CD4-positive, alpha-beta T cell (primary cell): ENCODE measurements around the gene DIS3L2. TPM values are rescaled to one million over a fixed set of nuclear protein-coding genes. Genes with fewer than 3 reads are reported as not detected.

Experiments used
- ATAC-seq: fragments of 200-7000 bp; cut with Tn5 transposase; one replicate; pipeline ENCODE4 v1.10.0; 2022; ENCODE audit warnings: mild to moderate bottlenecking; ENCODE audit not compliant: poor library complexity
- CTCF ChIA-PET: fragments of 350-600 bp; sonication (Branson Sonifier 250); formaldehyde crosslinking; loops from one replicate; lab custom pipeline; 2021; ENCODE audit warnings: antibody characterized with exemption, inconsistent platforms; lab: Charles Lee
- POLR2A ChIA-PET: fragments of 350-600 bp; sonication (Branson Sonifier 250); formaldehyde crosslinking; loops from one replicate; lab custom pipeline; 2021; ENCODE audit warnings: antibody characterized with exemption, inconsistent platforms; lab: Charles Lee
- DNase-seq, 14 experiments: peaks; one replicate each; pipeline ENCODE4 v3.0.0-alpha.2; 2013 to 2020; ENCODE audit warnings: mixed read lengths in 2 of 14
- H3K27ac ChIP-seq, 2 donors: one replicate each; pipeline versions ENCODE4 v1.5.1 to v1.7.0; 2013; ENCODE audit warnings: low read length in 2 of 2, low read depth in 1 of 2, mild to moderate bottlenecking in 1 of 2
- H3K27me3 ChIP-seq, 2 experiments: 1 replicate in 1 of 2; 2 replicates in 1 of 2; pipeline versions ENCODE4 v1.6.1 to v1.7.0; 2013; ENCODE audit warnings: low read length in 2 of 2, control low read depth in 1 of 2, mild to moderate bottlenecking in 1 of 2, moderate library complexity in 1 of 2; ENCODE audit not compliant: insufficient read depth in 2 of 2, control insufficient read depth in 1 of 2
- H3K36me3 ChIP-seq: one replicate; pipeline ENCODE4 v1.6.1; 2013; ENCODE audit warnings: low read length, control low read depth; ENCODE audit not compliant: insufficient read depth
- H3K4me1 ChIP-seq: one replicate; pipeline ENCODE4 v1.6.1; 2013; ENCODE audit warnings: low read length, control low read depth; ENCODE audit not compliant: insufficient read depth
- H3K4me3 ChIP-seq: one replicate; pipeline ENCODE4 v1.5.1; 2013; ENCODE audit warnings: mild to moderate bottlenecking, low read length, moderate library complexity
- H3K9me3 ChIP-seq, 2 experiments: 1 replicate in 1 of 2; 2 replicates in 1 of 2; pipeline versions ENCODE4 v1.6.1 to v1.7.0; 2013; ENCODE audit warnings: low read length in 2 of 2, mild to moderate bottlenecking in 2 of 2, control low read depth in 1 of 2, moderate library complexity in 1 of 2; ENCODE audit not compliant: control insufficient read depth in 1 of 2, insufficient read depth in 1 of 2
- H3K27ac Mint-ChIP-seq: one replicate; pipeline ENCODE4 v1.8.0; 2020; ENCODE audit warnings: mixed read lengths
- H3K27me3 Mint-ChIP-seq: one replicate; pipeline ENCODE4 v1.8.0; 2021; ENCODE audit warnings: mixed read lengths
- H3K36me3 Mint-ChIP-seq: one replicate; pipeline ENCODE4 v1.8.0; 2021; ENCODE audit warnings: low read depth, mixed read lengths
- H3K4me1 Mint-ChIP-seq: one replicate; pipeline ENCODE4 v1.8.0; 2021; ENCODE audit warnings: low read depth, mixed read lengths
- H3K4me3 Mint-ChIP-seq: one replicate; pipeline ENCODE4 v1.8.0; 2020; ENCODE audit warnings: mild to moderate bottlenecking, mixed read lengths
- H3K9me3 Mint-ChIP-seq: one replicate; pipeline ENCODE4 v1.8.0; 2020; ENCODE audit warnings: mixed read lengths
- intact Hi-C, 2 experiments: fragments of 100-400 bp; cut with DNase I in 1 of 2; cut with micrococcal nuclease in 1 of 2; formaldehyde crosslinking; loops; one replicate each; pipeline versions ENCODE4 v1.15.1 to v1.9.0; 2023 to 2025; cut with DNase I, micrococcal nuclease
- total RNA-seq, 174 experiments: library from RNA in 2 of 174; stranded (reverse) in 2 of 174; gene quantifications; one replicate each; pipeline ENCODE4 v1.2.3 and lab custom pipeline; 2021 to 2026
- TF ChIP-seq, protein P1 (sequence below): fragments of 200-600 bp; IDR thresholded peaks from one replicate; pipeline ENCODE4 v1.8.0; 2022; ENCODE audit warnings: antibody characterized with exemption, mild to moderate bottlenecking

The DIS3L2 gene
- total RNA-seq, 2 experiments from 2014 or later = 59.8 to 62.9 TPM

DNA sequence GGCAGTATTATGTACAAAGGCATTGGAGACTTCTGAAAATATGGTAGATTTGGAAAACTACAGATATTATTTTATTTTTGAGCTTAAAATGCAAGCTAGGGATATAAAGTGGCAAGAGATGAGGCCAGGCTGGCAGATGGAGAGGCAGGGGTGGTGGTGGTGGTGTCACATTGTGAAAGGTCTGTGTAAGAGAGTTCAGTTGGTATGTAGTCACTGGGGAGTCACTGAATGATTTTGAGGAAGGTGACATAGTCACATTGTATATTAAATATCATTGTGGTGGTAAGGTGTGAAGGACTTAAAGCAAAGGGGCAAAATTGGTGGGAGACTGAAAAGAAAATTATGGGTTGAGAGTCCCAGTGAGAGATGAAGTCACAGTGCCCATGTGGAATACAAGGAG, 82.5 kb downstream of the DIS3L2 start:
- H3K4me3 Mint-ChIP-seq = no peak overlapping the region
- H3K27me3 Mint-ChIP-seq = no peaks in the 10 kb centered on the region
- Histone ChIP-seq H3K27ac (no peak overlapping the region), H3K4me3 (no peak overlapping the region), H3K9me3 (peaks cover 0 to 4% of the 10 kb centered on the region in 2 experiments), H3K27me3 (no peaks in the 10 kb centered on the region), H3K4me1 (no peaks in the 10 kb centered on the region), H3K36me3 (peaks cover 6% of the 10 kb centered on the region)
- TF ChIP-seq, protein P1, sequence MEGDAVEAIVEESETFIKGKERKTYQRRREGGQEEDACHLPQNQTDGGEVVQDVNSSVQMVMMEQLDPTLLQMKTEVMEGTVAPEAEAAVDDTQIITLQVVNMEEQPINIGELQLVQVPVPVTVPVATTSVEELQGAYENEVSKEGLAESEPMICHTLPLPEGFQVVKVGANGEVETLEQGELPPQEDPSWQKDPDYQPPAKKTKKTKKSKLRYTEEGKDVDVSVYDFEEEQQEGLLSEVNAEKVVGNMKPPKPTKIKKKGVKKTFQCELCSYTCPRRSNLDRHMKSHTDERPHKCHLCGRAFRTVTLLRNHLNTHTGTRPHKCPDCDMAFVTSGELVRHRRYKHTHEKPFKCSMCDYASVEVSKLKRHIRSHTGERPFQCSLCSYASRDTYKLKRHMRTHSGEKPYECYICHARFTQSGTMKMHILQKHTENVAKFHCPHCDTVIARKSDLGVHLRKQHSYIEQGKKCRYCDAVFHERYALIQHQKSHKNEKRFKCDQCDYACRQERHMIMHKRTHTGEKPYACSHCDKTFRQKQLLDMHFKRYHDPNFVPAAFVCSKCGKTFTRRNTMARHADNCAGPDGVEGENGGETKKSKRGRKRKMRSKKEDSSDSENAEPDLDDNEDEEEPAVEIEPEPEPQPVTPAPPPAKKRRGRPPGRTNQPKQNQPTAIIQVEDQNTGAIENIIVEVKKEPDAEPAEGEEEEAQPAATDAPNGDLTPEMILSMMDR = no peak
- DNase-seq = no peak
- CTCF ChIA-PET = no interaction called here
- peaks cover 11% of the 10 kb centered on the region for H3K4me1 Mint-ChIP-seq
- POLR2A ChIA-PET = no interaction called here
- intact Hi-C loops = no loop called here
- no peak for ATAC-seq
- H3K36me3 Mint-ChIP-seq = peaks cover 55% of the 10 kb centered on the region
- no peaks in the 10 kb centered on the region for H3K9me3 Mint-ChIP-seq
- H3K27ac Mint-ChIP-seq = no peak overlapping the region

DNA sequence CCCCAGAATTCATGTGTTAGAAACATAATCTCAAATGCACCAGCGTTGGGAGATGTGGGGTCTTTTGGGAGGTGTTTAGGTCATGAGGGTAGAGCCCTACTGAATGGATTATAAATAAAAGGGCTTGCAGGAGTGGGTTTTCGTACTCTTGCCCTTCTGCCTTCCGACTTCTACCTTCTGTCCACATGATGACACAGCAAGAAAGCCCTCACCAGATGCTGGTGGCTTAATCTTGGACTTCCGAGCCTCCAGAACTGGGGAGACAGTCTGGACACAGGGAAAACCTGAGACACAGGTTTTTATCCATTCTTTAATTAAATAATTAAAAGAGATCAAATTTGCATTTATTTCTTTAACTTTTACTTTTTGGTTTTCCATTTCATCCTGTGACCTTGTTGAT, 87.8 kb downstream of the DIS3L2 start:
- Histone ChIP-seq H3K27ac (no peak overlapping the region), H3K4me3 (no peak overlapping the region), H3K4me1 (no peaks in the 10 kb centered on the region), H3K27me3 (no peaks in the 10 kb centered on the region), H3K9me3 (peaks cover 0 to 4% of the 10 kb centered on the region in 2 experiments), H3K36me3 (peaks cover 4% of the 10 kb centered on the region)
- Mint-ChIP-seq H3K27ac (no peak overlapping the region), H3K4me3 (no peak overlapping the region), H3K27me3 (no peaks in the 10 kb centered on the region), H3K4me1 (peaks cover 8% of the 10 kb centered on the region), H3K36me3 (peaks cover 33% of the 10 kb centered on the region), H3K9me3 (no peaks in the 10 kb centered on the region)
- DNase-seq = no peak
- no peak for ATAC-seq
- TF ChIP-seq, protein P1 = no peak
- intact Hi-C loops = no loop called here
- POLR2A ChIA-PET = no interaction called here
- CTCF ChIA-PET = no interaction called here

DNA sequence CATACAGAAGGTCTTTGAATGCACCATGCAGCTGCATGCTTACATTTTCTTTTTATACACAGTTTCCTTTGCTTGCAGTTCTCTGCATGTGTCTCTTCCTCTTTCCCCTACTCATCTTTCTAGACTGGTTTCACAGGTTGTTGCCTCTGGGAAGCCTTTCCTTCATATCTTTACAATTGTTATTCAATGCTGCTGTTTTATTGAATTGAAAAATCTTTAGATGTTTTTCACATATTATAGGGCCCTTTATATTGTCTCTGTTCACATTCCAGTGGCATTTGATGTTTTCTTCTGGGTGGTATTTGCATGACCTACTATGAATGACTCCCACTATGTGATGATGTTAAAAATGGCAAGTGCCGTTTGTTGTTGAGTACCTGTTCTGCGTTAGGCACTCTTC, 91.1 kb downstream of the DIS3L2 start:
- no peaks in the 10 kb centered on the region for H3K4me1 ChIP-seq
- ATAC-seq (no peak), DNase-seq (no peak)
- peaks cover 15% of the 10 kb centered on the region for H3K4me1 Mint-ChIP-seq
- TF ChIP-seq, protein P1 = no peak
- H3K4me3 ChIP-seq = no peak overlapping the region
- peaks cover 3% of the 10 kb centered on the region for H3K9me3 Mint-ChIP-seq
- no peak overlapping the region for H3K27ac Mint-ChIP-seq
- H3K36me3 ChIP-seq = peaks cover 4% of the 10 kb centered on the region
- intact Hi-C loops = no loop called here
- no peak overlapping the region for H3K4me3 Mint-ChIP-seq
- no peaks in the 10 kb centered on the region for H3K27me3 Mint-ChIP-seq
- H3K27me3 ChIP-seq = no peaks in the 10 kb centered on the region
- H3K9me3 ChIP-seq = peaks cover 0 to 4% of the 10 kb centered on the region in 2 experiments
- H3K27ac ChIP-seq = no peak overlapping the region
- ChIA-PET POLR2A (no interaction called here), CTCF (no interaction called here)
- H3K36me3 Mint-ChIP-seq = peaks cover 22% of the 10 kb centered on the region
